SK-N-SH treated with all-trans-retinoic acid at 6 μM for 48 hours (cell line): Measurements from ENCODE around the gene AIP.
"Not testable (repeated sequence)": the region's sequence is repeated elsewhere in the genome, so short reads cannot be mapped to it uniquely, and the experiment has no call there.

Experiments
- ARNTL ChIP-seq: fragments of 450-650 bp; formaldehyde crosslinking; IDR thresholded peaks from 2 replicates; pipeline ENCODE4 v1.5.0; 2020; ENCODE audit warnings: low read depth, mild to moderate bottlenecking, moderate library complexity, borderline replicate concordance
- CREB5 ChIP-seq: fragments of 250-450 bp; sonication (Bioruptor Pico); IDR thresholded peaks from 2 replicates; pipeline ENCODE4 v1.5.1; 2020; ENCODE audit warnings: low read depth, mild to moderate bottlenecking, moderate library complexity
- CSDC2 ChIP-seq: fragments of 250-450 bp; sonication (Bioruptor Pico); IDR thresholded peaks from 2 replicates; pipeline ENCODE4 v1.5.0; 2020; ENCODE audit warnings: mild to moderate bottlenecking, moderate library complexity
- PPARA ChIP-seq: fragments of 250-450 bp; sonication (Bioruptor Pico); IDR thresholded peaks from 2 replicates; pipeline ENCODE4 v1.5.0; 2020; ENCODE audit warnings: mild to moderate bottlenecking, borderline replicate concordance
- RARB ChIP-seq: fragments of 250-450 bp; sonication (Bioruptor Pico); IDR thresholded peaks from 2 replicates; pipeline ENCODE4 v1.8.0; 2021; ENCODE audit warnings: mild to moderate bottlenecking, moderate library complexity
- SNAI2 ChIP-seq: fragments of 250-450 bp; sonication (Bioruptor Pico); IDR thresholded peaks from 2 replicates; pipeline ENCODE4 v1.5.0; 2020; ENCODE audit warnings: mild to moderate bottlenecking, moderate library complexity
- TCF4 ChIP-seq: fragments of 250-450 bp; sonication (Bioruptor Pico); IDR thresholded peaks from 2 replicates; pipeline ENCODE4 v1.8.0; 2021; ENCODE audit warnings: mild to moderate bottlenecking, moderate library complexity, borderline replicate concordance
- TOX ChIP-seq: fragments of 250-450 bp; sonication (Bioruptor Pico); IDR thresholded peaks from 2 replicates; pipeline ENCODE4 v1.8.0; 2021; ENCODE audit warnings: mild to moderate bottlenecking, moderate library complexity, borderline replicate concordance
- ZFP3 ChIP-seq: fragments of 250-450 bp; sonication (Bioruptor Pico); IDR thresholded peaks from 2 replicates; pipeline ENCODE4 v1.5.0; 2020; ENCODE audit warnings: mild to moderate bottlenecking, moderate library complexity
- TF ChIP-seq, protein P1 (sequence below): fragments of 250-450 bp; sonication (Bioruptor Pico); IDR thresholded peaks from 2 replicates; pipeline ENCODE4 v1.8.0; 2020; ENCODE audit warnings: mild to moderate bottlenecking, moderate library complexity, borderline replicate concordance
- TF ChIP-seq, protein P2 (sequence below): fragments of 250-450 bp; sonication (Bioruptor Pico); IDR thresholded peaks from 2 replicates; pipeline ENCODE4 v1.5.1; 2021; ENCODE audit warnings: mild to moderate bottlenecking, moderate library complexity

GRCh38 chr11:67477344-67478050, 5.3 kb upstream of the AIP start:
- TF ChIP-seq PPARA; SNAI2 (CRISPR knock-in tag); TOX (CRISPR knock-in tag); CREB5 (CRISPR knock-in tag); CSDC2 (CRISPR knock-in tag); ARNTL (CRISPR knock-in tag); TCF4 (CRISPR knock-in tag); RARB (CRISPR knock-in tag); ZFP3: not testable (repeated sequence)
- TF ChIP-seq, protein P1, sequence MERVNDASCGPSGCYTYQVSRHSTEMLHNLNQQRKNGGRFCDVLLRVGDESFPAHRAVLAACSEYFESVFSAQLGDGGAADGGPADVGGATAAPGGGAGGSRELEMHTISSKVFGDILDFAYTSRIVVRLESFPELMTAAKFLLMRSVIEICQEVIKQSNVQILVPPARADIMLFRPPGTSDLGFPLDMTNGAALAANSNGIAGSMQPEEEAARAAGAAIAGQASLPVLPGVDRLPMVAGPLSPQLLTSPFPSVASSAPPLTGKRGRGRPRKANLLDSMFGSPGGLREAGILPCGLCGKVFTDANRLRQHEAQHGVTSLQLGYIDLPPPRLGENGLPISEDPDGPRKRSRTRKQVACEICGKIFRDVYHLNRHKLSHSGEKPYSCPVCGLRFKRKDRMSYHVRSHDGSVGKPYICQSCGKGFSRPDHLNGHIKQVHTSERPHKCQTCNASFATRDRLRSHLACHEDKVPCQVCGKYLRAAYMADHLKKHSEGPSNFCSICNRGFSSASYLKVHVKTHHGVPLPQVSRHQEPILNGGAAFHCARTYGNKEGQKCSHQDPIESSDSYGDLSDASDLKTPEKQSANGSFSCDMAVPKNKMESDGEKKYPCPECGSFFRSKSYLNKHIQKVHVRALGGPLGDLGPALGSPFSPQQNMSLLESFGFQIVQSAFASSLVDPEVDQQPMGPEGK (CRISPR knock-in tag), result not testable (repeated sequence)
- TF ChIP-seq, protein P2, sequence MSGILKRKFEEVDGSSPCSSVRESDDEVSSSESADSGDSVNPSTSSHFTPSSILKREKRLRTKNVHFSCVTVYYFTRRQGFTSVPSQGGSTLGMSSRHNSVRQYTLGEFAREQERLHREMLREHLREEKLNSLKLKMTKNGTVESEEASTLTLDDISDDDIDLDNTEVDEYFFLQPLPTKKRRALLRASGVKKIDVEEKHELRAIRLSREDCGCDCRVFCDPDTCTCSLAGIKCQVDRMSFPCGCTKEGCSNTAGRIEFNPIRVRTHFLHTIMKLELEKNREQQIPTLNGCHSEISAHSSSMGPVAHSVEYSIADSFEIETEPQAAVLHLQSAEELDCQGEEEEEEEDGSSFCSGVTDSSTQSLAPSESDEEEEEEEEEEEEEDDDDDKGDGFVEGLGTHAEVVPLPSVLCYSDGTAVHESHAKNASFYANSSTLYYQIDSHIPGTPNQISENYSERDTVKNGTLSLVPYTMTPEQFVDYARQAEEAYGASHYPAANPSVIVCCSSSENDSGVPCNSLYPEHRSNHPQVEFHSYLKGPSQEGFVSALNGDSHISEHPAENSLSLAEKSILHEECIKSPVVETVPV (CRISPR knock-in tag), result not testable (repeated sequence)
